K562 (cell line): ENCODE measurements around the gene ARHGAP9. TPM values are rescaled to one million over a fixed set of nuclear protein-coding genes. Genes with fewer than 3 reads are reported as not detected.

ENCODE experiments used
- ELF2 ChIP-seq: fragments of 250-450 bp; sonication (Bioruptor Pico); IDR thresholded peaks from 2 replicates; pipeline ENCODE4 v1.5.0; 2021; ENCODE audit warnings: mild to moderate bottlenecking
- KLF10 ChIP-seq: fragments of 250-450 bp; sonication (Bioruptor Pico); IDR thresholded peaks from 2 replicates; pipeline ENCODE4 v1.6.1; 2021; ENCODE audit warnings: matching md5 sums
- MNT ChIP-seq, 2 experiments: fragments of 450-650 bp; conservative IDR thresholded peaks; 2 replicates each; pipeline ENCODE4 v1.6.1; 2017; ENCODE audit warnings: mild to moderate bottlenecking in 2 of 2, moderate library complexity in 2 of 2
- POLR2A ChIP-seq: fragments of 450-650 bp; conservative IDR thresholded peaks from 2 replicates; pipeline ENCODE4 v1.6.1; 2016
- POLR2AphosphoS2 ChIP-seq: IDR thresholded peaks from 2 replicates; pipeline ENCODE4 v1.6.1; 2012; ENCODE audit warnings: low read length, improper control_type of control experiment
- POLR2G ChIP-seq: fragments of 200-400 bp; formaldehyde crosslinking; IDR thresholded peaks from 2 replicates; pipeline ENCODE4 v1.6.1; 2017; ENCODE audit warnings: low read depth, mild to moderate bottlenecking, antibody characterized with exemption, low read length, moderate library complexity
- PRDM10 ChIP-seq: fragments of 450-650 bp; IDR thresholded peaks from 2 replicates; pipeline ENCODE4 v1.6.1; 2018; ENCODE audit not compliant: partially characterized antibody
- RBFOX2 ChIP-seq: fragments of 200-400 bp; formaldehyde crosslinking; IDR thresholded peaks from 2 replicates; pipeline ENCODE4 v1.6.1; 2017; ENCODE audit warnings: low read depth, mild to moderate bottlenecking, low read length, moderate library complexity
- RERE ChIP-seq: sonication (generic); formaldehyde crosslinking; IDR thresholded peaks from 2 replicates; pipeline ENCODE4 v1.8.0; 2023; ENCODE audit warnings: missing genetic modification reagents, mild to moderate bottlenecking, borderline replicate concordance
- RHOXF2B ChIP-seq: fragments of 250-450 bp; sonication (Bioruptor Pico); conservative IDR thresholded peaks from 2 replicates; pipeline ENCODE4 v1.5.1; 2021
- TEAD4 ChIP-seq, 2 experiments: sonication (generic) in 1 of 2; formaldehyde crosslinking in 1 of 2; IDR thresholded peaks; 2 replicates each; pipeline versions ENCODE4 v1.6.1 to v1.8.0; 2012 to 2022; ENCODE audit warnings: borderline replicate concordance in 1 of 2, inconsistent platforms in 1 of 2, low read length in 1 of 2, mild to moderate bottlenecking in 1 of 2, missing genetic modification reagents in 1 of 2
- ZFPM2 ChIP-seq: fragments of 250-450 bp; sonication (Bioruptor Pico); IDR thresholded peaks from 2 replicates; pipeline ENCODE4 v1.5.1; 2022; ENCODE audit warnings: mild to moderate bottlenecking
- ZNF780A ChIP-seq: fragments of 250-450 bp; sonication (Bioruptor Pico); IDR thresholded peaks from 2 replicates; pipeline ENCODE4 v1.5.0; 2021; ENCODE audit warnings: mild to moderate bottlenecking
- polyA plus RNA-seq, 8 experiments: library from polyadenylated mRNA; depleted of rRNA in 4 of 8; stranded (reverse) in 5 of 8; unstranded in 3 of 8; fragments of >200 nt; fragmentation: Nextera tagmentation in 2 of 8; fragmentation: Illumina TruSeq in 1 of 8; extraction: Ambion mirVana in 2 of 8; extraction: Trizol in 1 of 8; gene quantifications; 2 replicates each; pipeline versions ENCODE4 v1.2.1 to v1.2.3, GENCODE V29; 2011 to 2014; ENCODE audit warnings: inconsistent platforms in 1 of 8, missing spikeins in 1 of 8
- total RNA-seq, 7 experiments: library from RNA; depleted of rRNA in 6 of 7; stranded (reverse); fragments of >200 nt in 6 of 7; fragmentation: Illumina TruSeq in 2 of 7; extraction: Trizol in 2 of 7; gene quantifications; 2 replicates each; pipeline versions ENCODE4 v1.2.1 to v1.2.3, GENCODE V29; 2011 to 2021; ENCODE audit warnings: low replicate concordance in 1 of 7
- TF ChIP-seq, protein P1 (sequence below), 2 experiments: IDR thresholded peaks; 2 replicates each; pipeline ENCODE4 v1.6.1; 2012; ENCODE audit warnings: improper control_type of control experiment in 2 of 2, low read depth in 2 of 2, low read length in 2 of 2, borderline replicate concordance in 1 of 2

The ARHGAP9 gene
- total and polyA plus RNA-seq, 9 of the 15 experiments (the other 6 are each of a cell fraction or from before 2014, with no cell fraction given) = 1.5 to 10.2 (median 5.1) TPM

DNA sequence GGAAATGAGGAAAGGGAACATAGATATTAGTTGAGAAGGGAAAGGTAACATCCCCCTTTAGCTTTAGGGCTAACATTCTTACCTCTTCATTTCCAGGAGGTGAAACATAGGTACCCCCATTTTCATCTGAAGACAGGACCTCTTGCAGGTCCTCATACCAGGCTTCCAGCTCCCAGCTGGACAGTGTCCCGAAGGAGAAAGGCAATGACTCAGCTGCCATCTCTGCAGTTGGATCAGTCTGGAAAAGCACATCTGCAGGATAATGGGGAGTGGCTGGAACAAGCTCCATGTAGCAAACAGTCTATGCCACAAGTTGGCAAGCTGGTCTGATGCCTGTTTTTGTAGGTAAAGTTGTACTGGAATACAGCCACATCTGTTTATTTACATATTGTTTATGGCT lies 37.5 kb upstream of the ARHGAP9 start (continued):
- TF ChIP-seq, protein P1, sequence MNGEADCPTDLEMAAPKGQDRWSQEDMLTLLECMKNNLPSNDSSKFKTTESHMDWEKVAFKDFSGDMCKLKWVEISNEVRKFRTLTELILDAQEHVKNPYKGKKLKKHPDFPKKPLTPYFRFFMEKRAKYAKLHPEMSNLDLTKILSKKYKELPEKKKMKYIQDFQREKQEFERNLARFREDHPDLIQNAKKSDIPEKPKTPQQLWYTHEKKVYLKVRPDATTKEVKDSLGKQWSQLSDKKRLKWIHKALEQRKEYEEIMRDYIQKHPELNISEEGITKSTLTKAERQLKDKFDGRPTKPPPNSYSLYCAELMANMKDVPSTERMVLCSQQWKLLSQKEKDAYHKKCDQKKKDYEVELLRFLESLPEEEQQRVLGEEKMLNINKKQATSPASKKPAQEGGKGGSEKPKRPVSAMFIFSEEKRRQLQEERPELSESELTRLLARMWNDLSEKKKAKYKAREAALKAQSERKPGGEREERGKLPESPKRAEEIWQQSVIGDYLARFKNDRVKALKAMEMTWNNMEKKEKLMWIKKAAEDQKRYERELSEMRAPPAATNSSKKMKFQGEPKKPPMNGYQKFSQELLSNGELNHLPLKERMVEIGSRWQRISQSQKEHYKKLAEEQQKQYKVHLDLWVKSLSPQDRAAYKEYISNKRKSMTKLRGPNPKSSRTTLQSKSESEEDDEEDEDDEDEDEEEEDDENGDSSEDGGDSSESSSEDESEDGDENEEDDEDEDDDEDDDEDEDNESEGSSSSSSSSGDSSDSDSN (IDR thresholded peaks at IDR 0.05; ENCODE audit: borderline replicate concordance in 1 of 2, low read depth in 2 of 2, low read length in 2 of 2) = no peak
- 0 out of 2 replicates have a peak, but pooled peaks have one; percentile 6 for TF ChIP-seq POLR2G
- 0 out of 2 replicates have a peak, but pooled peaks have one; percentile 12 for TF ChIP-seq POLR2A
- TF ChIP-seq KLF10 (CRISPR knock-in tag) = 0 out of 2 replicates have a peak, but pooled peaks have one; percentile 63
- peak; percentile 6; the same call in 1 of the 2 replicates for TF ChIP-seq TEAD4 (IDR thresholded peaks at IDR 0.05; ENCODE audit: low read length)
- TF ChIP-seq TEAD4 (CRISPR knock-in tag; IDR thresholded peaks at IDR 0.05; ENCODE audit: borderline replicate concordance) = no peak
- TF ChIP-seq RERE (CRISPR knock-in tag) = 0 out of 2 replicates have a peak, but pooled peaks have one; percentile 13
- 0 out of 2 replicates have a peak, but pooled peaks have one; percentile 22 for TF ChIP-seq ZNF780A
- TF ChIP-seq POLR2AphosphoS2 = peak; percentile 77
- peak; percentile 15 for TF ChIP-seq PRDM10
- 0 out of 2 replicates have a peak, but pooled peaks have one; percentile 64 for TF ChIP-seq RHOXF2B (CRISPR knock-in tag)
- TF ChIP-seq ELF2 (CRISPR knock-in tag) = 0 out of 2 replicates have a peak, but pooled peaks have one; percentile 36
- TF ChIP-seq RBFOX2 = 0 out of 2 replicates have a peak, but pooled peaks have one; percentile 32
- no peak for TF ChIP-seq ZFPM2
- 0 out of 4 replicates have a peak, but pooled peaks of 1 of the 2 experiments have one; percentile 14 for TF ChIP-seq MNT (conservative IDR thresholded peaks at IDR 0.05)
